SIG-M5 treated with dmso at 0.1 percent for 504 hours (cell line): ENCODE results near the gene ADGRB2.

ENCODE experiments used
- DNase-seq: peaks from one replicate; lab custom pipeline; 2025; ENCODE audit not compliant: unreplicated experiment; lab: John Stamatoyannopoulos, UW

The ADGRB2 gene, protein sequence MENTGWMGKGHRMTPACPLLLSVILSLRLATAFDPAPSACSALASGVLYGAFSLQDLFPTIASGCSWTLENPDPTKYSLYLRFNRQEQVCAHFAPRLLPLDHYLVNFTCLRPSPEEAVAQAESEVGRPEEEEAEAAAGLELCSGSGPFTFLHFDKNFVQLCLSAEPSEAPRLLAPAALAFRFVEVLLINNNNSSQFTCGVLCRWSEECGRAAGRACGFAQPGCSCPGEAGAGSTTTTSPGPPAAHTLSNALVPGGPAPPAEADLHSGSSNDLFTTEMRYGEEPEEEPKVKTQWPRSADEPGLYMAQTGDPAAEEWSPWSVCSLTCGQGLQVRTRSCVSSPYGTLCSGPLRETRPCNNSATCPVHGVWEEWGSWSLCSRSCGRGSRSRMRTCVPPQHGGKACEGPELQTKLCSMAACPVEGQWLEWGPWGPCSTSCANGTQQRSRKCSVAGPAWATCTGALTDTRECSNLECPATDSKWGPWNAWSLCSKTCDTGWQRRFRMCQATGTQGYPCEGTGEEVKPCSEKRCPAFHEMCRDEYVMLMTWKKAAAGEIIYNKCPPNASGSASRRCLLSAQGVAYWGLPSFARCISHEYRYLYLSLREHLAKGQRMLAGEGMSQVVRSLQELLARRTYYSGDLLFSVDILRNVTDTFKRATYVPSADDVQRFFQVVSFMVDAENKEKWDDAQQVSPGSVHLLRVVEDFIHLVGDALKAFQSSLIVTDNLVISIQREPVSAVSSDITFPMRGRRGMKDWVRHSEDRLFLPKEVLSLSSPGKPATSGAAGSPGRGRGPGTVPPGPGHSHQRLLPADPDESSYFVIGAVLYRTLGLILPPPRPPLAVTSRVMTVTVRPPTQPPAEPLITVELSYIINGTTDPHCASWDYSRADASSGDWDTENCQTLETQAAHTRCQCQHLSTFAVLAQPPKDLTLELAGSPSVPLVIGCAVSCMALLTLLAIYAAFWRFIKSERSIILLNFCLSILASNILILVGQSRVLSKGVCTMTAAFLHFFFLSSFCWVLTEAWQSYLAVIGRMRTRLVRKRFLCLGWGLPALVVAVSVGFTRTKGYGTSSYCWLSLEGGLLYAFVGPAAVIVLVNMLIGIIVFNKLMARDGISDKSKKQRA (N-terminal part only)

GRCh38 chr1:31764312-31765040, at the start of gene ADGRB2:
TSS of gene ADGRB2 (minus strand) at chr1:31764340. CDS start at chr1:31757221, 7,119 bp downstream.
- no peak for DNase-seq

- DNase-seq = no peak
Measured at GRCh38 chr1:31812158-31812829, 48.2 kb upstream of the ADGRB2 start.

- no peak for DNase-seq
Measured at GRCh38 chr1:31811605-31812004, 47.5 kb upstream of the ADGRB2 start.

DNA sequence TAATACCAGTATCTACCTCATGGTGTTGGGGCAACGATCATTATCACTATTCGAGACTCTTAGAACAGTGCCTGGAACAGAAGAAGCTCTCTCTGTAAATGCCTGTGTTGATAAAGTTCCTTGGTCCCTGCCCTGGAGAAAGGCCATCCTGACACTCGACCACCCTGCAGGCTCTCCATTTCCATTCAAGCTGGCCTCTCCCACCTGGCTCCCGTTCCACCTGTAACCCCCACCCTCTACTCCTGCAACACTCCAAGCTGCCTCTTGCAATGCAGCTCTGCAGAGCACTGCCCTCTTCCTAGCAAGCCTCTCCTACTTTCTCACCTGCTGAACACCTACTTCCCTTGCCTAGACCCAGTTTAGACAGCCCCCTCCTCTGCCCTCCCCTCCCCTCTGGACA, 45.6 kb upstream of the ADGRB2 start:
- no peak for DNase-seq

DNA sequence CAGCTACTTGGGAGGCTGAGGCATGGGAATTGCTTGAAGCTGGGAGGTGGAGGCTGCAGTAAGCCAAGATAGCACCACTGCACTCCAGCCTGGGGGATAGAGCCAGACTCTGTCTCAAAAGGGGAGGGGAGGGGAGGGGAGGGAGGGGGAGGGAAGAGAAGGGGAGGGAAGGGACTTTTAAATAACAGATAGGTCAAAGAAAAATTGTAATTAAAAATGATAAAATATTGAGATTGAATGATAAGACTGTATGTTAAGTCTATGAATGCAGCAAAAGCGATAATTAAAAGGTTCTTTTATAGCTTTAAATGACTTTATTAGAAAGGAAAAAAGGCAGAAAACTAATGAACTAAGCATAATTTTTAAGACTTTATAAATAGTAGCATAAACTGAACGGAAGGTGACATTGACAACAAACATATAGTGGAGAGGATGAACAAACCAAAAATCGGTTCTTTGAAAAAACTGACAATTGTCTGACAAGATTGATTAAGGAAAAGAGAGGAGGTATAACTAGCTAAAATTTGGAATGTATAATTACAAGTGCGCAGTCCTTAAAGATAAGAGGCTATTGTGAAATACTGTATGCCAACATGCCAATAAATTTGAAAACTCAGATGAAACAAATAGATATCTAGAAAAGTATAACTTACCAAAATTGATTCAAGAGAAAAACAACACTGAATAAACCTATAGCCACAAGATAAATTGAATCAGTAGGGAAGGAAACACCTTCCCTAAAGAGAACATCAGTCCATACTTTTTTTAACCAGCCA, 43.3 kb upstream of the ADGRB2 start:
- no peak for DNase-seq

- DNase-seq = no peak
Measured at GRCh38 chr1:31805318-31805717, 41.2 kb upstream of the ADGRB2 start.

GRCh38 chr1:31804098-31804497, 40.0 kb upstream of the ADGRB2 start:
- DNase-seq = no peak

DNA sequence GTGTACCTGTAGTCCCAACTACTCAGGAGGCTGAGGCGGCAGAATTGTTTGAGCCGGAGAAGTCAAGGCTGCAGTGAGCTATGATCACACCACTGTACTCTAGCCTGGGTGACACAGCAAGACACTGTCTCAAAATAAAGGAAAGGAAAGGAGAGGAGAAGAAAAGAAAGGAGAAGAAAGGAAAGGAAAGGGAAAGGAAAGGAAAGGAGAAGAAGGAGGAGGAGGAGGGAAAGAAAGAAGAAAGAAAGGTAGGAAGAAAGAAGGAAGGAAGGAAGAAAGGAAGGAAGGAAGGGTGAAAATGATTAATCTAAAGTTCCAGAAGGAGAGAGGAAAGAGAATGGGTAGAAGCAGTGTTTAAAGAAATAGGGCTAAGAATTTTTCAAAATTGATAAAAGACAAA, 39.5 kb upstream of the ADGRB2 start:
- DNase-seq = no peak

DNA sequence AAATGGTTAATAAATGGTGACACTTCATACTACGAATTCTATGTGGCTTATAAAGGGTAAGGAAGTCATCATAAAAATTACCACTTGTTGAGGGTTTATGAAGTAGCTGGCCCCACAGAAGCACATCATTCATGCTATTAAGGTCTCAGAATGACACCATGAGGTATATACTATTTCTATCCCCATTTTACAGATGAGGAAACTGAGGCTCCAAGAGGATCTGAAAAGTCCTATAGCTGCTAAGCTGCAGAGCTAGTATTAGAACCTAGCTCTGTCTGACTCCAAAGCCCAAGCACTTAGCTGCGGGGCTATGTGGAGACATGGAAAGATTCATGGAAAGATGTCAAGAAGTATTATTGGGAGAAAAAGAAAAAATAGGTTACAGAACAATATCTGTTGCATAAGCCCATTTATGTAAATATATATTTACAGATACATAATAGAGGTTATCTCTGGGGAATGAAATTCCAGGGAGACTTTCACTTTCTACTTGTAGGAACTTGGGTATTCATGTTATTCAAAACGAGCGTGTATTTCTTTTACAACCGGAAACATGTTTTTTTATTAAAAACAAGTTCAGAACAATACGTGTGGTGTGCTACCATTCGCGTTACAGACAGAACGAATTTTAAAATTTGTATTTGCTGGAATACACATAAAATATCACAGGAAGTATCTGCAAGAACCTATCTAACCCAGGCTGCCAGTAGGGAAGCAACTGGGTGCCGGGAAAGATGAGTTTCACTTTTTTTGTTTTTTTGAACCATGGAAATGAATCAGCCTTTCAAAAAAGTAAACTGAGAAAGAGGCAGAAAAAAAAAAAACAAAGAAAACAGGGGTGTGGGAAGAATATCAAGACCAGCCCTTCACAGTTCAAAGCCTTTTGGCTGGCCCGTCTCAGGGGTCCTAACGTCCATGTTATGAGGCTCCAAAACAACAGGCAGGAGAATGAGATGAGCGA, 38.3 kb upstream of the ADGRB2 start:
- DNase-seq = no peak

- DNase-seq = peak; percentile 50
Measured at GRCh38 chr1:31801458-31801857, 37.3 kb upstream of the ADGRB2 start.

GRCh38 chr1:31800674-31800967, 36.5 kb upstream of the ADGRB2 start:
- DNase-seq = no peak

DNA sequence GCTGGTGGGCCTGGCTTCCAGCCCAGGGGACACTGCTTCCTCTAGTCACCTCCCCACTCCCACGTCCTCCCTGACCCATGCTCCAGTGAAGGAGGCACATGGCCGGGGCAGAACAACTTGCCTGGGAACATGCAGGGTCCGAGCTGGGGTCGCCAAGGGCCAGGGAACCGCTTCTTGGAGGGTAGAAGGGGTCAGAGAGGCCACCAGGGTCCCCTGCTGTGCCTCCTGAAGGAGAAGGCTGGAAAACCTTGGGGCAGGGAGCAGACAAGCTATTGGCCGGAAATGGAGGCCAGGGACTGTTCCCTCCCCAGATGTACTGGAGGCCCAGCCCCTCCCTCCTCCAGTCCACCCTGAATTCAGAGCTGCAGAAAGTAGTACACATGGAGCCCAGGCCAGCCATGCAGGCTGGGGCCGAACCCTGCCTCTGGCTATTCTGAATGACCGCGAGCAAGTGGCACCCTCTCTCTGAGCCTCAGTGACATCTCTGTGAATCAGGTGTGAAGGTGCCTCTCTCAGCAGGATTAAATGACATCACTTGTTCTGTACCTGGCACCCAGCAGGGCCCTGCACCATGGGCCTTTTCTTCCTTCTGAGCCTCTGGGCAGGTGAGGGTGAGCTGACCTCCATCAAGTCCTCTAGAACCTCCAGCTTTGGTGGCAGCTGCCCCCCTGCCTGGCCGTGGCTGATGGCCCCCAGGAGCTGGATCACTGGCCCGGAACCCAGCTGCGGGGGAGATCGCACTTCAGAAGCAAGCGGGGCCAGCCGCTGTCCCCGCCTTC, 35.9 kb upstream of the ADGRB2 start:
- no peak for DNase-seq

DNA sequence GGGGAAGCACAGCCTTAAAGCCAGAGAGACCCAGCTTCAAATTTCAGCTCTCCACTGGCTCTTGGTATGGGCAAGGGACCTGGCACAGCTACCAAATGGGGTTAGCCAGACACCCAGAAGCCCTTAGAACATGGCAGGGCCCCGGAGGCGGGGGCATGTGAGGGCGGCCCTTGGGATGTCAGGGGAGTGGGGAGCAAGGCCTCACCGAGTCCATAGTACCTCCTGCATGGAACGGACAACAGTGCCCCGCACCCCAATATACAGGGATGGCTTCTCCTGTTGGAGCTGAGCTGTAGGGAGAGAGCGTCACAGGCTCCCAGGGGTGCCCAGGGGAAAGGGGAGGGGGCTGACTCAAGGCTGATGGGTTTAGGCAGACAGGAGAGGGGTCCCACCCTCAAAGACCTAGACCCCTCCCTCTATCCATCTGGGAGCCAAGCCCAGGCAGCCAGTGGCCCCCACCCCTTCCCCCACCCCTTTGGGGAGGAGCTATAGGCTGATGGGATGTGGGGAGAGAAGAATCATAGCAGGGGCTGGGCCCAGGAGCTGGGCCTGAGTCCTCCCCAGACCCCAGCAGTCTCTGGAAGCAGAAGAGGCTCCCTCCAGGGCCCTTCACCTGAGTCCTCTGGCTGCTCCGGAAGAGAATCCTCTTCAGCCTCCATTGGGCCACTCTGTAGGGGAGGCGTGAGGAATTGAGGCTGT, 35.2 kb upstream of the ADGRB2 start:
- DNase-seq = no peak

- DNase-seq = no peak
Measured at GRCh38 chr1:31798433-31799195, 34.5 kb upstream of the ADGRB2 start.

DNA sequence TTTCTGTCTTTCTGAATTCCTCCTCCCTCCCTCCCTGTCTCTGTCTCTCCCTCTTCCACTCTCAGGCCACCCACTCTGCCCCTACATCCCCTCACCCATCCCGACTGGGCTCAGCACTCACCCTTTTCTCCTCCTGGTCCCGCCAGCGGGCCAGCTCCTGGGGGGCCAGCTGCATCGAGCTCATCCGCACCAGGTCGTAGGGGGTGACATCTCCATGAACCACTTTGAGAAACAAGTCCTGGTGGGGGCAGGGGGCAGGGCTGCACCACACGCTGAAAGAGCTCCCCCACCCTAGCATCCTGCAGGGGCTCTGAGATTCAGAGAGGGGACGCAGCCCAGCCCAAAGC, 33.9 kb upstream of the ADGRB2 start:
- no peak for DNase-seq

GRCh38 chr1:31797216-31797615, 33.1 kb upstream of the ADGRB2 start:
- DNase-seq = no peak

DNA sequence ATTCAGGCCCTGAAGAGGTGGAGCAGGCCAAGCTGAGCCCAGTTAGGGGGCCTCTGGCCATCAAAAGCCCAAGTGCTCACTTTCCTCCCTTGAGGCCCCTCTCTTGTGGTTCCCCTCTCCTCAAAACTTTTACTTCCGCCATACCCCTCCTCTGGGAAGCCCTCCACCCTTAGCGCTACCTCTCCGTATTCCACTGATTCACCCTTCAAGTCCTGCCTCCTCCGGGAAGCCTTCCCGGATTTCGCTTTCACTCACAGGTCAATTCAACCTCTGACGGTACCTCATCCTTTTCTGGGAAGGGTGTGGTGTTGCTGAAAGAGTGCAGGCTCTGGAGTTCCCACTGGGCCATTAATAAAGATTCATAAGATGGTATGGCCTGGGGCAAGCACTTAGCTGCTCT, 32.6 kb upstream of the ADGRB2 start:
- DNase-seq = no peak
